22Rv1 (cell line): ENCODE results near the gene TOPBP1.
A peak's percentile ranks its signal among the peaks of the same experiment; 100 is the strongest.

Source experiments
- ZFX ChIP-seq: fragments of 450-650 bp; IDR thresholded peaks from 2 replicates; pipeline ENCODE4 v1.6.1; 2017; ENCODE audit warnings: antibody characterized with exemption, borderline replicate concordance
- TF ChIP-seq, protein P1 (sequence below): fragments of 450-650 bp; IDR thresholded peaks from 2 replicates; pipeline ENCODE4 v1.5.1; 2017; ENCODE audit warnings: mild to moderate bottlenecking

GRCh38 chr3:133574260-133574881, 87.4 kb downstream of the TOPBP1 start:
- TF ChIP-seq, protein P1, sequence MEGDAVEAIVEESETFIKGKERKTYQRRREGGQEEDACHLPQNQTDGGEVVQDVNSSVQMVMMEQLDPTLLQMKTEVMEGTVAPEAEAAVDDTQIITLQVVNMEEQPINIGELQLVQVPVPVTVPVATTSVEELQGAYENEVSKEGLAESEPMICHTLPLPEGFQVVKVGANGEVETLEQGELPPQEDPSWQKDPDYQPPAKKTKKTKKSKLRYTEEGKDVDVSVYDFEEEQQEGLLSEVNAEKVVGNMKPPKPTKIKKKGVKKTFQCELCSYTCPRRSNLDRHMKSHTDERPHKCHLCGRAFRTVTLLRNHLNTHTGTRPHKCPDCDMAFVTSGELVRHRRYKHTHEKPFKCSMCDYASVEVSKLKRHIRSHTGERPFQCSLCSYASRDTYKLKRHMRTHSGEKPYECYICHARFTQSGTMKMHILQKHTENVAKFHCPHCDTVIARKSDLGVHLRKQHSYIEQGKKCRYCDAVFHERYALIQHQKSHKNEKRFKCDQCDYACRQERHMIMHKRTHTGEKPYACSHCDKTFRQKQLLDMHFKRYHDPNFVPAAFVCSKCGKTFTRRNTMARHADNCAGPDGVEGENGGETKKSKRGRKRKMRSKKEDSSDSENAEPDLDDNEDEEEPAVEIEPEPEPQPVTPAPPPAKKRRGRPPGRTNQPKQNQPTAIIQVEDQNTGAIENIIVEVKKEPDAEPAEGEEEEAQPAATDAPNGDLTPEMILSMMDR: peak; percentile 18; the same call in 1 of the 2 replicates
- no peak for TF ChIP-seq ZFX
